Measurements from ENCODE around the gene ZNF236. TPM values are rescaled to one million over a fixed set of nuclear protein-coding genes. Genes with fewer than 3 reads are reported as not detected.

Gene ZNF236
- total RNA-seq, 1 donor from 2014 or later: 14.5 TPM

GRCh38 chr18:76982038-76982437 lies 159.7 kb downstream of the ZNF236 start:
- Histone ChIP-seq H3K4me1 (no peaks in the 10 kb centered on the region), H3K27ac (no peak overlapping the region)

GRCh38 chr18:76982841-76983583 lies 160.7 kb downstream of the ZNF236 start:
- peak; percentile 84 to 94 for DNase-seq (ENCODE audit: extremely low spot score in 2 of 2)
- no peak overlapping the region for H3K4me3 ChIP-seq
- no peaks in the 10 kb centered on the region for H3K4me1 ChIP-seq
- H3K27ac ChIP-seq: no peak overlapping the region
- H3K36me3 ChIP-seq: no peaks in the 10 kb centered on the region
- no peaks in the 10 kb centered on the region for H3K27me3 ChIP-seq
- TF ChIP-seq CTCF (IDR thresholded peaks at IDR 0.05) (peak; percentile 72 to 87 (median 85)), POLR2AphosphoS5 (IDR thresholded peaks at IDR 0.05; ENCODE audit: insufficient read depth in 1 of 2, low read depth in 1 of 2) (peak; percentile 20 to 28), POLR2A (IDR thresholded peaks at IDR 0.05) (no peak)
- intact Hi-C loops (cut with DNase I): loop anchor here (10.0 kb wide), 1 partner anchor 178 kb away; no protein-coding TSS in a partner anchor
- no peaks in the 10 kb centered on the region for H3K9me3 ChIP-seq

More at GRCh38 chr18:76982038-76982437, 159.7 kb downstream of the ZNF236 start:
- TF ChIP-seq CTCF (IDR thresholded peaks at IDR 0.05) (no peak), POLR2AphosphoS5 (IDR thresholded peaks at IDR 0.05; ENCODE audit: insufficient read depth in 1 of 2, low read depth in 1 of 2) (no peak), POLR2A (IDR thresholded peaks at IDR 0.05) (no peak)
- no peaks in the 10 kb centered on the region for H3K9me3 ChIP-seq
- no peaks in the 10 kb centered on the region for H3K36me3 ChIP-seq
- intact Hi-C loops (cut with DNase I): loop anchor here (10.0 kb wide), 1 partner anchor 177 kb away; no protein-coding TSS in a partner anchor
- DNase-seq (ENCODE audit: extremely low spot score in 2 of 2): peak; percentile 70 to 80
- H3K27me3 ChIP-seq: no peaks in the 10 kb centered on the region
- H3K4me3 ChIP-seq: no peak overlapping the region

- DNase-seq (ENCODE audit: extremely low spot score in 2 of 2): peak; percentile 67 to 88
- Histone ChIP-seq H3K9me3 (no peaks in the 10 kb centered on the region), H3K4me1 (no peaks in the 10 kb centered on the region), H3K27me3 (no peaks in the 10 kb centered on the region), H3K27ac (no peak overlapping the region), H3K36me3 (no peaks in the 10 kb centered on the region), H3K4me3 (no peak overlapping the region)
- TF ChIP-seq CTCF (IDR thresholded peaks at IDR 0.05) (no peak), POLR2A (IDR thresholded peaks at IDR 0.05) (no peak), POLR2AphosphoS5 (IDR thresholded peaks at IDR 0.05; ENCODE audit: insufficient read depth in 1 of 2, low read depth in 1 of 2) (no peak)
- intact Hi-C loops (cut with DNase I): loop anchor here (10.0 kb wide), 1 partner anchor 179 kb away; no protein-coding TSS in a partner anchor
Measured at GRCh38 chr18:76983613-76984051, 161.3 kb downstream of the ZNF236 start.

- H3K4me3 ChIP-seq: no peak overlapping the region
- H3K27me3 ChIP-seq: no peaks in the 10 kb centered on the region
- intact Hi-C loops (cut with DNase I): loop anchor here (10.0 kb wide), 1 partner anchor 180 kb away; no protein-coding TSS in a partner anchor
- TF ChIP-seq POLR2A (IDR thresholded peaks at IDR 0.05): no peak
- TF ChIP-seq CTCF (IDR thresholded peaks at IDR 0.05): no peak
- TF ChIP-seq POLR2AphosphoS5 (IDR thresholded peaks at IDR 0.05; ENCODE audit: insufficient read depth in 1 of 2, low read depth in 1 of 2): no peak
- H3K4me1 ChIP-seq: no peaks in the 10 kb centered on the region
- no peak overlapping the region for H3K27ac ChIP-seq
- no peaks in the 10 kb centered on the region for H3K36me3 ChIP-seq
- no peaks in the 10 kb centered on the region for H3K9me3 ChIP-seq
- peak; percentile 79 to 84 for DNase-seq (ENCODE audit: extremely low spot score in 2 of 2)
Measured at GRCh38 chr18:76984193-76985155, 162.1 kb downstream of the ZNF236 start.

Data from vagina (tissue), 2 donors.